ENCODE data around the gene ANKIB1.

- no peak for TF ChIP-seq POLR2AphosphoS5 (IDR thresholded peaks at IDR 0.05; ENCODE audit: low read depth, low read length)
- TF ChIP-seq TAF1 (IDR thresholded peaks at IDR 0.05; ENCODE audit: low read depth, low read length) = no peak
- no peak for TF ChIP-seq POLR2A (IDR thresholded peaks at IDR 0.05; ENCODE audit: low read depth, low read length)
- TF ChIP-seq SPI1 (IDR thresholded peaks at IDR 0.05; ENCODE audit: low read depth, low read length) = peak; percentile 71
- TF ChIP-seq PAX5 (IDR thresholded peaks at IDR 0.05; ENCODE audit: insufficient read depth, low read length, severe bottlenecking) = no peak
- no peak for TF ChIP-seq POU2F2 (IDR thresholded peaks at IDR 0.05; ENCODE audit: low read depth, low read length)
Measured at GRCh38 chr7:92259610-92260247, 14.0 kb downstream of the ANKIB1 start.

Measured in GM12891 (cell line).